KBM-7 (cell line): ENCODE results near the gene PACRG.

ENCODE experiments used
- DNase-seq: peaks from one replicate; pipeline ENCODE4 v3.0.0-alpha.2; 2015
- in situ Hi-C: fragments of 300-500 bp; cut with MboI; formaldehyde crosslinking; loops from 2 replicates; pipeline ENCODE4 v1.14.3; 2020; ENCODE audit warnings: low sequenced_read_pairs, low pct_unique_long_range_greater_than_20kb, mixed read lengths

PACRG gene

GRCh38 chr6:163195721-163196691 is 468.2 kb downstream of the PACRG start:
- in situ Hi-C loops = no loop called here
- DNase-seq = no peak

GRCh38 chr6:163197839-163198238 is 470.1 kb downstream of the PACRG start:
- no peak for DNase-seq
- in situ Hi-C loops = no loop called here

DNA sequence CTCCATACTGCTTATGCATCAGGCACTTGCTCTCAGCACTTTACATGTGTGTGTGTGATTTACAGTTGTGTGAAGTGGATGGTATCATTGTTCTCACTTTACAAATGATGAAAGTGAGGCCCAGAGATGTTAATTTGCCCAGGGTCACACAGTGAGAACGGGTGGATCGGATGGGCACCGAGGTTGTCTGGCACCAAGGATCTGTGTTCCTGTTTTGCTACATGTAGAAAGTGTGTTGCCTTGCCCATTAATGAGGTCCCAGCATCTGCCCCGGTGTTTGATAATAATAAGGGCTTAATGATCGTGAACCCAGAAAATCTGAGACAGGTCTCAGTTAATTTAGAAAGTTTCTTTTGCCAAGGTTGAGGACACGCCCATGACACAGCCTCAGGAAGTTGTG is 470.6 kb downstream of the PACRG start:
- no peak for DNase-seq
- in situ Hi-C loops = no loop called here

DNA sequence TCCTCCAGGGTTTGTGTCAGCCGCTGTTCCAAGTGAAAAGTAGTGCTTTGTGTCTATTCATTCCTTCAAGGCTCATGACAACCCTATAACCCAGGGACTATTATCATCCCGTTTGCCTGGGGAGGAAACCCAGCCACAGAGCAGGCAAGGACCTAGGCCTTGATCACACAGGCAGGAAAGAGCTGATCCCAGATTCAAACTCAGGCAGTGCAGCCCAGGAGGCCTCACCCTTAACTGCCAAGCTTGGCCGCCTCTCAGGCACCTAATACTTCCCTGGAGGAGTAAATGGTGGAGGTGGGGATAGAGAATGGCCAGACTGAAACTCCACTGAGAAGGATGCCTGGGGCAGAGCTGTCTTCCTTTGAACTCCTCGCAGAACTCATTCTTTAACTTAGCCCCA is 471.6 kb downstream of the PACRG start:
- no peak for DNase-seq
- in situ Hi-C loops = no loop called here

GRCh38 chr6:163200289-163200688 is 472.5 kb downstream of the PACRG start:
- in situ Hi-C loops = no loop called here
- no peak for DNase-seq

DNA sequence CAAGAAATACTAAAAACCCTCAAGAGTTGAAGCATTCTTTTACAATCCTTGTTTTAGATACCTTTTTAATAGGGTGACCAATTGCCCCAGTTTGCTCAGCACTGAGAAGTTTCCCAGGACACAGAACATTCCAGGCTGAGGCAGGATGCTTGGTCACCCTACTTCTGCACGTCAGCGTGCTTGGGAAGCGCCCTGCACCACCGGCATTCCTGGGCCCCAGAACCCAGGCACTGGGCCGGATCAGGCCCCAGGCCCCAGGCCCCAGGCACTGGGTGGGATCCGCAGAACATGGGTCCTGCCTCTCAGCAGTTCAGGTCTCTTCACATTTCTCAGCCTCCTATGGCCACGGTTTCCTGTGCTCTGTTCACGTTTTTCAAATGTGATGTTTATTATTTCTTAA is 472.9 kb downstream of the PACRG start:
- no peak for DNase-seq
- in situ Hi-C loops = no loop called here

GRCh38 chr6:163201855-163202254 is 474.1 kb downstream of the PACRG start:
- in situ Hi-C loops = no loop called here
- no peak for DNase-seq

DNA sequence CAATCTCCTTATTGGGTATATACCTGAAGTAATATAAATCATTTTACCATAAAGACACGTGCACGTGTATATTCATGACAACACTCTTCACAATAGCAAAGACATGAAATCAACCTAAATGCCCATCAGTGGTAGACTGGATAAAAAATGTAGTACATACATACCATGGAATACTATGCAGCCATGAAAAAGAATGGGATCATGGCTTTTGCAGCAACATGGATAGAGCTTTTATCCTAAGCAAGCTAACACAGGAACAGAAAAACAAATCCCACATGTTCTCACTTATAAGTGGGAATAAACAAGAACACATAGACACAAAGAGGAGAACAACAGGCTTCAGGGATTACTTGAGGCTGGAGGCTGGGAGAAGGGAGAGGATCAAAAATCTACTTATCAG is 478.4 kb downstream of the PACRG start:
- in situ Hi-C loops = no loop called here

GRCh38 chr6:163207431-163208383 is 479.9 kb downstream of the PACRG start:
- in situ Hi-C loops = no loop called here

More for the DNA sequence above, 478.4 kb downstream of the PACRG start:
- DNase-seq = no peak

DNA sequence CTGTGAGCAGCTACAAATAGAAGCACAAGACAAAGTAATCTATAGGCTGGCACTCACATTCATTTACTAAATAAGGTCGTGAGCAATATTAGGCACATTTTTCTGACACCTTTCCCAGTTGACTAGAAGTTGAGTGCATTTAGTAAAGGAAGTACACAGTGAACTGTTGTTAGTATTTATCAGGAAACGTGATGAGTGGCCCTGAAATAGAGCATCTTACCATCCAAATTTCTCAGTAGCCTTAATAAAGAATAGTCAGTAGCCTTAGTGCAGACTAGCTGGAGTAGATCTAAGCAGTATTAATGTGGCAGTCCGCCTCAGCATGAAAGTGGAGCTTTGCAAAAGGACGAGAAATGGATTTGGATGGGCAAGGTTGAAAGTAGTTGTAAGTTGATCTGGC is 481.2 kb downstream of the PACRG start:
- in situ Hi-C loops = no loop called here

More at GRCh38 chr6:163207431-163208383, 479.9 kb downstream of the PACRG start:
- DNase-seq = no peak

GRCh38 chr6:163212123-163212522 is 484.3 kb downstream of the PACRG start:
- no peak for DNase-seq
- in situ Hi-C loops = no loop called here

More for the DNA sequence above, 481.2 kb downstream of the PACRG start:
- DNase-seq = no peak

DNA sequence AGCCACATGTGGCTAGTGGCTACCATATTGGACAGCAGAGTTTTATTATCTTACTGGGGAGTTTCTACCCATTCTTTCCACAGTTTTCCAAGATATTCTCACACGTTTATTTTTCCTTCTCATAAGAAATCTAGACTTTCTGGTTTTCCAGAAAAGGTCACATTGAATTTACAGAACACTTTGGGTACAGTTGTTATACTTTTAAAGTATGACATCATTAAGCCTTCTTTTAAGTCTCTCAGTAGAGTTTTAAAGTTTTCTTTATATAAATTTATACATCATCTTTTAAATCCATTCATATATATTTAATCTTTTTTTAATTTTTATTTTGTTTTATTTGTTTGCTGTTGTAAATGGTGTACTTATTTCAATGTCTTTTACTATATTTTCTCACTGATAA is 486.5 kb downstream of the PACRG start:
- no peak for DNase-seq
- in situ Hi-C loops = no loop called here

GRCh38 chr6:163218361-163218894 is 490.7 kb downstream of the PACRG start:
- in situ Hi-C loops = no loop called here
- DNase-seq = no peak

DNA sequence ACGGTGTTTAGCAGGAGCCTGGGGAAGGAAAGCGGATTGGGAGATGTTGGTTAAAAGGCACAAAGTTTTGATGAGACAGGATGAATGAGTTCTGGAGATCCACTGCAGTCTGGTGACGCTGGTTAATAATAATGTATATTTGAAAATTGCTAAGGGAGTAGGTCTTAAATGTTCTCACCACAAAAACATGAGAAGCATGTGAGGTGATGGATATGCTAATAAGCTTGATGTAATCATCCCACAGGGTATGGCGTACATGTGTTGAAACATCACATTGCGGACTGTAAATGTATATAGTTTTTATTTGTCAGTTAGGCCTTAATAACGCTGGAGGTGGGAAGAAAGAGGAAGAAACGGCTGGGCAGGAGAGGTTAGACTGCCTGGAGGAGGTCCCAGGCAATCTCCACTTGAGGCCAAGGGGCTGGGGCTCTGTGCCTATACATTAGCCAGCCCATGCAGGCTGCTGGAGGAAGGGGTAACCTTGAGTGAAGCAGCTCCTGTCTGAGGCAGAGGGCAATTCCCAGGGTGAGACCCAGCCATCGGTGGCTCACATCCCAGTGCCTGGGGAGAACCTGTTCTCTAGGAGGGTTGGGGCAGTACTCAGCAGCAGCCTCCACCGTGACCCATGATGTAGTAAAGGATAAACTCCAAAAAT is 498.5 kb downstream of the PACRG start:
- in situ Hi-C loops = no loop called here
- no peak for DNase-seq

GRCh38 chr6:163226836-163227485 is 499.2 kb downstream of the PACRG start:
- in situ Hi-C loops = no loop called here

DNA sequence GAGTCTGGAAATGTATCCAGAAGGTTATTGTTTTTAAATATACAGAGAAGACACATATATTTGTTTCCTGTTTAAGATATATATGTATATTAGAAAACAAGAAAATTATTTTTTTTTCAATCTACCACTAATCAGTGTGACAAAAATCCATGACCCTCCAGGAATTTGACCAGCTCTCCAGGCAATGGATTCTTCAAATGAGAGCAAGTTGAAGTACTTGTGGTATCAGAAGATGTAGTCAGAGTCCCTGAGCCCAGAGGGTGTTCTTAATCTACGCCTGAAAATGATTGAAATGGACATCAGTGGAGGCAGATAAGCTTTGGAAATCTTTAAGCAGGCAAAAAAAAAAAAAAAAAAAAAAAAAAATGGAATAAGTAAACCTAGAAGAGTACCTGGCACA is 500.3 kb downstream of the PACRG start:
- in situ Hi-C loops = no loop called here
- no peak for DNase-seq

More at GRCh38 chr6:163226836-163227485, 499.2 kb downstream of the PACRG start:
- DNase-seq = no peak

DNA sequence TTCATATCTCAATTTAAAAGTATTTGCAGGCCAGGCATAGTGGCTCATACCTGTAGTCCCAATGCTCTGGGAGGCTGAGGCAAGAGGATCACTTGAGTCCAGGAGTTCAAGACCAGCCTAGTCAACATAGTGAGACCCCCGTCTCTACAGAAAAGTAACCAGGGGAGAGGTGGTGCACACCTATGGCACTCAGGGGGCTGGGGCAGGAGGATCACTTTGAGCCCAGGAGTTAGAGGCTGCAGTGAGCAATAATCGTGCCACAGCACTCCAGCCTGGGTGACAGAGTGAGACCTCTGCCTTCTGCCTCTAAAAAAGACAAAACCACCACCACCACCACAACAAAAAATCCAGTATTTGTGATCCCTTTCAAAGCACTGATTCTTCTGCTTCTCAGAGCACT is 501.3 kb downstream of the PACRG start:
- no peak for DNase-seq
- in situ Hi-C loops = no loop called here

DNA sequence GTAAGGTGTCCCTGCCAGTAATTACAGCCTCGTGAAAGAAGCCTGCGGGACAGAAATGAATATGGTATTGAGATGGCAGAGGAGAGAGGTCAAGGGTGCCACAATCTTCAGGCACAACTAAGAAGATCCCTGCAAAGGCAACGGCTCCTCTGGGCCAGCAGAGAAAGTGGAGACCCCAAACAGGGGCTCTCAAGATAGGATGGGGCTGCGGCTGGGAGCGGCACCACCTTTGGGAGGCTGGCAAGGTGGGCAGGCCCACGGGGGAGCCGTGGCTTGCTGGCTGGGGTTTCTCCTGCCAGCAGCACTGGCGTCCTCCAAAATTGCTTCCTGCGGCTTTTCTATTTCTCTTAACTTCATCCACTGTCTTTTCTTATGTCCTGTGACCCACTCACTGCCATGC is 503.1 kb downstream of the PACRG start:
- in situ Hi-C loops = no loop called here
- no peak for DNase-seq
